Stimulated activated CD4-positive, alpha-beta T cell treated with anti-CD3 and anti-CD28 coated beads, Interleukin-4, amount 100 ng/mL, for 24 hours (primary cell): ENCODE results near the gene ZSWIM3.
"Not testable (repeated sequence)": the region's sequence is repeated elsewhere in the genome, so short reads cannot be mapped to it uniquely, and the experiment has no call there.

Experiments used
- DNase-seq: peaks from one replicate; pipeline ENCODE4 v3.0.0-alpha.2; 2020

Gene ZSWIM3

DNA sequence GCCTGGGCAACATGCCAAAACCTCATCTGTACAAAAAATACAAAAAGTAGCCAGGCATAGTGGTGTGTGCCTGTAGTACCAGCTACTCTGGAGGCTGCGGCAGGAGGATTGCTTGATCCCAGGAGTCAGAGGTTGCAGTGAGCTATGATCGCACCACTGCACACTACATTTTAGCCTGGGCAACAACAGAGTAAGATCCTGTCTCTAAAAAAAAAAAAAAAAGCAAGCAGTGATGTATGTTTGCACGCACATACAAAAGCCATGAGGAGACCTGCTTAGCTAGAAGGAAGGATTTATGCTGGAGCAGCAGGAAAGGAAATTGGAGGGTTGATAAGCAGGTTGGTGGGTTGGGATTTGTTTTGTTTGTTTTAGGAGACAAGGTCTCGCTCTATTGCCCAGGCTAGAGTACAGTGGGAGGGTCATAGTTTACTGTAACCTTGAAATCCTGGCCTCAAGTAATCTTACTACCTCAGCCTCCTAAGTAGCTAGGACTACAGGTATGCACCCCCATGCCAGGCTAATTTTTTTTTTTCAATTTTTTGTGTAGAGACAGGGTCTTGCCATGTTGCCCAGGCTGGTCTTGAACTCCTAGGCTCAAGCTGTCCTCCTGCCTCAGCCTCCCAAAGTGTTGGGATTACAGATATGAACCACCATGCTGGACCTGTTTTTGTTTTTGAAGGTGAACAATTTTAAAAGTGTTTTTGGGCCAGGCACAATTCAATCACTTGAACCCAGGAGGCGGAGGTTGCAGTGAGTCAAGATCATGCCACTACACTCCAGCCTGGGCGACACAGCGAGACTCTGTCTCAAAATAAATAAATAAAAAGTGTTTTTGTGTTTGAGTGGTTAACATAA lies 4.0 kb downstream of the ZSWIM3 start:
- no peak for DNase-seq

DNA sequence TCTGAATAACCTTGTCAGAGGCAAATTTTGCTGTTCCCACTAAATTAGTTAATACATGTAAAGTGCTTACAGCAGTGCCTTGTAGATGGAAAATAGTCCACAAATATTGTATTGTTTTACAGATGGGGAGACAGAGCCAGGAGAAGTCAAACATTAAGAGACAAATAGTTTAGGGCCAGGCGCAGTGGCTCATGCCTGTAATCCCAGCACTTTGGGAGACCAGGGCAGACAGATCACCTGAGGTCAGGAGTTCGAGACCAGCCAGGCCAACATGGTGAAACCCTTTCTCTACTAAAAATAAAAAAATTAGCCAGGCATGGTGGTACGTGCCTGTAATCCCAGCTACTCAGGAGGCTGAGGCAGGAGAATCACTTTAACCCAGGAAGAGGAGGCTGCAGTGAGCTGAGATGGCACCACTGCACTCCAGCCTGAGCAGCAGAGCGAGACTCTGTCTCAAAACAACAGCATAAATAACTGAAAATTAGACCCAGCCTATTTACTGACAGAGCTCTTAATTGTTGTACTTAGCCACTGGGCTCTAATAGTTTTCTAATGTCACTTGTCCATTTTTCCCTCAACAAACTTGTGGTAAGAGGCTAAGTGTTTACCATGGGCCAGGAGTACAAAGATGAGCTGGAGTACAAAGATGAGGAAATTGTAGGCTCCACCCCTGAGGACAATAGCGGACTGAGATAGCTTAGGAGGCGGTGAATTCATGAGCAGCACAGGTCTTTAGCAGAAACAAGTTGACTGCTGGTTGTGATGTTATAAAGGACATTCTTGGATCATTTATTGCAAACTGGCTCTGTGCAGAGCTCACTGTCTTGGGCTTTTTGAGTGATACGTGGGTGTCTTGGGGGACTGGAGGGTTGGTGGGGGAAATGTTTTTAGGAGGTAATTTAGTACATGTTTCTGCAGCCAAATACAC lies 6.4 kb downstream of the ZSWIM3 start:
- DNase-seq: no peak

DNA sequence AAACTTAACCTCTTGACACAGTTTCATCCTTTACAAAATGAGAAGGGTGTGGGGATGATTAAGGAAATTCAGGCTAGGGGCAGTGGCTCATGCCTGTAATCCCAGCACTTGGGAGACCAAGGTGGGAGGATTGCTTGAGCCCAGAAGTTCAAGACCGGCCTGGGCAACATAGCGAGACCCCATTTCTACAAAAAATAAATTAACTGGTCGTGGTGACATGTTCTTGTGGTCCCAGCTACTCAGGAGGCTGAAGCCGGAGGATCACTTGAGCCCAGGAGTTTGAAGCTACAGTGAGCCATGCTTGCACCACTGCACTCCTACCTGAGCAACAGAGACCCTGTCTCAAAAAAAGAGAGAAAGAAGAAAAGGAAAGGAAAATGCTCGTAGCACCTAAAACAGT lies 9.0 kb downstream of the ZSWIM3 start:
- no peak for DNase-seq

DNA sequence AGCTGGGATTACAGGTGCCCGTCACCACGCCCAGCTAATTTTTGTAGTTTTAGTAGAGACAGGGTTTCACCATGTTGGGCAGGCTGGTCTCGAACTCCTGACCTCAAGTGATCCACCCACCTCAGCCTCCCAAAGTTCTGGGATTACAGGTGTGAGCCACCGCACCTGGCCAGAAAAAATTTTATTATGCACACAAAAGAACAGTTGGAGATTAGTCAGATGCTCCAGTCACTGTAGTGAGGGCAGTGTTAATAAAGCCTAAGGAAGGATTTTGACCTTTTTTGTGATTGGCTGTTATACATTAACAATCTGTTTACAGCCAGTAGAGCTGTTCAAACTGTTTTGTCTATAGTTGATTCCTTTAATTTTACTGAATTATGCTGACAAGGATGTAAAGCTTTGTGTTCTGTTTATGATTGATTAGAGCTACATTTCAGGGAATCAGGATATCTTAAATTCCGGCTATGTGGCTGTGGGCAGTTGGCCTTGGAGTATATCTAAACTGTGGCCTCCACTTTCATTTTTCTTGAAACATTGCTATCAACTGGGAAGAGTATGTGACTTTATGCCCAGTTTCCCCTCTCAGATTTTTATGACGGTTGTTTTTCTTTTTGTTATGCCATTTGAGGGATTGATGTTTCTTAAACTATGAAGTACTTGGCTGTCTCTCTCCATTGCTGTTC lies 9.9 kb downstream of the ZSWIM3 start:
- no peak for DNase-seq

DNA sequence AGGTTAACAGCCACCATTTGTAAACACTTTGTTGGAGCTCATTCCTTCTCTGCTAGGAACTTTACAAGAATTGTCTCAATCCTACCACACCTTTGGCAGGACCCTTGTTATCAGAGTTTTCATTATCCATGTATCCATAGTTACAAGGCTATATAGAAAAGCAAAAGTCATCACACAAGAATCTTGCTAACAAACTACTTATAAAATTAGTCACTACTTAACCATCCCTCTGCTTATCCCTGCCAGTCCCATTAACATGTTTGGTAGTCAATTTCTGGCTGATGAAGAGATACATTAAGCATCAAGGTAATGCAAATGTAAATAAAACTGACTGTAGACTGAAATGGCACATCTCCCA lies 10.4 kb downstream of the ZSWIM3 start:
- no peak for DNase-seq

DNA sequence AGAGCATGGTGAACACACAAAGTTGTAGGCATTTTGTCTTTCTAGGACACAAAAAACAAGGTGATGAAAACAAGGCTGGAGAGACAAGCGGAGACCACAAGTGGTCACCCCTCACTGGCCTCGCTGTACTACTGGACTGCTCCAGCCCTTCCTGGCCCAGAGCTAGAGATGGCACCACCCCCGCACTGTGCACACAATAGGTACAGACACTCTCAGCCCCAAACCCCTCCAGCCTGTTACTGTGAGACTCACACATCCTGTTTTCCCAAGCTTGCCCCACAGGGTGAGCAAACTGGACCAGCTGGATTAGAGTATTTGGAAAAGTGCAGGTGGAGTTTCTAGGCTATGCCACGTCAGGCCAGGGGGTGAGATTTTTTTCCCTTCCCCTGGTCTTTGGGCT lies 15.2 kb downstream of the ZSWIM3 start:
- DNase-seq: no peak

DNA sequence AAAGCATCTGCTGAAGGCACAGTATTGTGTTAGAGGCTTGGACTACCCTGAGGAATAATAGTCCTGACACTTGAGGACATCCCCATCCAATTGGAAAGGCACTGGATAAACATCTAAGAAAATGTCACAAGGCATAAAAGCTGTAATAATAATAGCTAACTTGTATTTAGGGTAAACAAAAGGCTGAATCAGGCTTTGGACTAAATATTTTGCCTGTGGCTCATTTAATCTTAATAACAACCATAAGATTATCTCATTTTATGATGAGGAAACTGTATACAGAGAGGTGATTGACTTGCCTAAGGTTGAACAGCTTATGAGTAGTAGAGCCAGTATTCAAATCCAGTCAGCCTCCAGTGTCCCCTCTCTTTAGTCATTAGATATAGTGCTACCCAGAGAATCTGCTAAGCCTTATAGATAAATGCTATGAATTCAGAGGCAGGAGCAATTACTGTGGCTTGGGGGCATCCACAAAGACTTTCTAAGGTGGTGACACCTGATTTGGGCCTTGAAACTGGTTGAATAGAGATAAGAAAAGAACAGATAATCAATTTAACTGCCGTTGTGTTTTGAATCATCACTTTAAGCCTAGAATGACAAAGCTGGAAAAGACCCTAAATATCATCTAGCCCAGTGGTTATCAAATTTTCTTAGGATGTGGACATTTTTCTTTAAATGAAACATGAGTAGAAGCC lies 16.1 kb downstream of the ZSWIM3 start:
- DNase-seq: no peak

DNA sequence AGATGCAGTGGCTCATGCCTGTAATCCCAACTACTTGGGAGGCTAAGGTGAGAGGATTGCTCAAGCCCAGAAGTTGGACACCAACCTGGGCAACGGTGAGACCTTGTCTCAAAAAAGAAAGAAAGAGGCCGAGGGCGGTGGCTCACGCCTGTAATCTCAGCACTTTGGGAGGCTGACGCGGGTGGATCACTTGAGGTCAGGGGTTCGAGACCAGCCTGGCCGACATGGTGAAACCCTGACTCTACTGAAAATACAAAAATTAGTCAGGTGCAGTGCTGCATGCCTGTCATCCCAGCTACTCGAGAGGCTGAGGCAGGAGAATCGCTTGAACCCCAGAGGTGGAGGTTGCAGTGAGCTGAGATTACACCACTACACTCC lies 16.7 kb downstream of the ZSWIM3 start:
- not testable (repeated sequence) for DNase-seq

DNA sequence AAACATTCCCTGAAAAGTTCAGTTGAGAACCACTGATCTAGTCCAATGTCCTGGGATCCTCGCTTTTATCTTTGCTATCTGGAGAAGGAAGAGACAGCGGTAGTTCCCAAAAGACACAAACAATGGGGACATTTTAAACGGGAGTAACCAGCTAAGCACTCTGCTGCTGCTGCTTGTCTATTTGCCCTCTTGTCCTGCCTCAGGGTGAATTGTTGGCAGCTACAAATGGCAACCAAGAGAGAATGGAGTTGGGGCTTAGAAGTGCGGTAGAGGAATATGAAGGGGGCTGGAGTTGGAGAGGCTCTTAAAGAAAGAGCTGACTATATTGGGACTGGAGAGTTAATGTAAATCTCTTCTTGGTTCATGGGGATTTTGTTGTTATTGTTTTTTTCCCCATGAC lies 17.2 kb downstream of the ZSWIM3 start:
- no peak for DNase-seq

DNA sequence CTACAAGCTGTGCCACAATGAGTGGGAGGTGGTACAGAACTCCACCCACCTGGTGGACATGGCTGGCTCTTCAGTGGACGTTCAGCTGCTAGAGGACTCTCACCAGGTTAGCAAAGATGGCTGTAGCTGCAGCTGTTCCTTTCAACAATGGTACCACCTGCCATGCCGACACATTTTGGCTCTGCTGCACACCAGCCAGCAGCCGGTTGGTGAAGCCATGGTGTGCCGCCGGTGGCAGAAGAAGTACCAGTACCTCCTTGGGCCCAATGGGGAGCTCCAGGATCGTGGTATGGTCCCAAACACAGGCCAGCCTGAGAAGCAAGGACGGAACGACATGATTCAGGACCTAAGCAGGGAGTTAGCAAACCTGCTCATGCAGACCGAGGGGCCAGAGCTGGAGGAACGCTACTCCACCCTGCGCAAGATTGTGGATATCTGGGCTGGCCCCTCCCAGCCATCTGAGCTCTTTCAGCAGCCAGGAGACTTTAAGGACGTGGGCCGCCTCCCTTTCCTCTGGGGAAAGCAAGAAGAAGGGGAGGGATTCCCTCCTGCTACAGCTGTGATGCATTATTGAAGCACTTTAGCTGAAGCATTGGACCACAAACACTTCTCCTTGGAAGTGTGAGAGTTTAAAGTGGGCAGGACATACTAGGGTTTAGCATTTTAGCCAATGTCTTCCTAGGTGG lies 20.8 kb downstream of the ZSWIM3 start:
- DNase-seq: no peak

DNA sequence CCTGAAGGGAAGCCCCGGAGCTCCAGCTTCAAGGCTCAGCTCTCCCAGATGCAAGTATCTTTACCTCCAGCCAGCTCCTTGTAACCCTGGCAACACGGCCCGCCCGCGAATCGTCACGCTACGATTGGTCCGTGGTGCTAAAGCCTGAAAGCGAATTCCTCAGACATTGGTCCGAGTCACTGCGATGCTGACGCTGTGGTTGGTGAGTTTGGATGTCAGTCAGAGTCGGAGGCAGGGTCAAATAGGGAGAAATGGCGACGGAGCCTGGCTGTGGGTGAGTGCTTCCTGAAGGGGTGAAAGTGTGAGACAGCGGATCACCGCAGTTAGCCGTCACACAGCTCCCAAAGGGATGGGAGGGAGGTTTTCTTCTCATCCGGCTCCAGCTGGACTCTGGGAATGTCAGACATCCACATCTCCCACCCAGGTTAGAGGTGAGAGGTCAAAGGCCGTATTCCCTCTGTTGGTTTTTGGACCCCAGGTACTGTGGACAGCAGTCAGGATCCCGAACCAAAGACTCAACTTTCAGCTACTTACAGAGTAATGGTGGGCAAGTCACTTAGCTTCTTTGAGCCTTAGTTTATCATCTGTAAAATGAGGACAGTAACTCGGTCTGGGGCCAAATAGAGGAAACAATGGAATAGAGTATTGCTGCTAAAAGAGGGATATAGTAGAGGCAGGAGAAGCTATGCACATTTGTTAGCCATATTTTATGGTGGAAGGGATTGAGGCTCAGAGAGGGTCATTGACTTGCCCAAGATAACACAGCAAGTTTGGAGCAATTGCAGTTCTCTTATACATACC lies 23.8 kb downstream of the ZSWIM3 start, which contains the start of gene ZSWIM1:
TSS of gene ZSWIM1 (plus strand) at position 240 of the 801 bp plus-strand sequence. CDS start 1,366 bp downstream, outside the sequence.
- peak; percentile 99 for DNase-seq

DNA sequence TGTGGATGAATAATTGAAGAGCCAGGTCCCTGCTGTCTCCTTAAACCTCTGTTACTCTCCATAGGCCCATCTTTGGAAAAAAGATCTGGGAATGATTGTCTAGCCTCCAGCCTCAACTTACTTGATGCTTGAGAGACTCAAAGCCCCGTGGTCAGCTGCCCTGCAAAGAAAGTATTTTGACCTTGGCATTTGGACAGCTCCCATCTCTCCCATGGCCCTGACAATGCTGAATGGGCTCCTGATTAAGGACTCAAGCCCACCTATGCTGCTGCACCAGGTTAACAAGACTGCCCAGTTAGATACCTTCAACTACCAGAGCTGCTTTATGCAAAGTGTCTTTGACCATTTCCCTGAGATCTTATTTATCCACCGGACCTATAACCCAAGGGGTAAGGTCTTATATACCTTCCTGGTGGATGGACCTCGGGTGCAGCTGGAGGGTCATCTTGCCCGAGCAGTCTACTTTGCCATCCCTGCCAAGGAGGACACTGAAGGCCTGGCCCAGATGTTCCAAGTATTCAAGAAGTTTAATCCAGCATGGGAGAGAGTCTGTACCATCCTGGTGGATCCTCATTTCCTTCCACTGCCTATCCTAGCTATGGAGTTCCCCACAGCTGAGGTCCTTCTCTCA lies 25.2 kb downstream of the ZSWIM3 start:
- no peak for DNase-seq

DNA sequence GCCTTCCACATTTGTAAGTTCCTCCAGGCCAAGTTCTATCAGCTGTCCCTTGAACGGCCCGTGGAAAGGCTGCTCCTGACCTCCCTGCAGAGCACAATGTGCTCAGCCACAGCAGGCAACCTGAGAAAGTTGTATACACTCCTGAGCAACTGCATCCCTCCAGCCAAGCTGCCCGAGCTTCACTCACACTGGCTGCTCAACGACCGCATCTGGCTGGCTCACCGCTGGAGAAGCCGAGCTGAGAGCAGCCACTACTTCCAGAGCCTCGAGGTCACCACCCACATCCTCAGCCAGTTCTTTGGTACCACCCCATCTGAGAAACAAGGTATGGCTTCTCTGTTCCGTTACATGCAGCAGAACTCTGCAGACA lies 25.7 kb downstream of the ZSWIM3 start:
- DNase-seq: no peak

DNA sequence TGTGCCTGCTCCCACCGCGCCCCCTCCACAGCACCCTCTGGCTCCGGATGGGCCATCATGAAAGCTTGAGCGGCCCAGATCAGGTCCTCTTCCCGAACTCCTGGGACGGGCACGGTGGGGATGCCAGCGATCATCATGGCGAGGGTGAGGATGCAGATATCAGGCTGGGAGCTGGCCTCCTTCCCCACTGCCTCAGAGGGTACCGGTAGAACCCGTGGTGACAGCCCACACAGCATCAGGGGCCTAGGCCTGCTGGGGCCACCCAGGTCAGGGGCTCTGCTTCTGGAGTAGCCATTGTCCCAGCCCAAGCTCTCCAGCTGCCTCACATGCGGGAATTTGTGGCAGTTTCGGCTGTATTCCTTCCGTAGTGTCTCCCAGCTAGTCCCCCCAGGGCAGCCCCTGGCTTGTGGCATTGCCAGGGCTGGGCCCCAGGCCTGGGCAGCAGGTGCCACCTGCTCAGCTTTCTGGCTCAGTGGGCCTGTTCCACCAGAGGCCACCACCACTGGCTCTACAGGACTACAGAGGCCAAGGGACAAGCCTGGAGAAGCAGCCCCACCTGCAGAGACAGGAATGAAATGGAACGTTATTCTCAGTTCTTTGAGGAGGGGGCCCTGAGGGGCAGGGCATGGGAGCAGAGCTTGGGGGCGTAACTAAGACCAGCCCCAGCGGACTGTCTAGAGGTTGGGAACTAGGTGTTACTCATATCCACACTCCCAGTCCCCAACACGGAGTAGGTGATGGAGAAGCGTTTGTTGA lies 29.4 kb downstream of the ZSWIM3 start:
- no peak for DNase-seq

DNA sequence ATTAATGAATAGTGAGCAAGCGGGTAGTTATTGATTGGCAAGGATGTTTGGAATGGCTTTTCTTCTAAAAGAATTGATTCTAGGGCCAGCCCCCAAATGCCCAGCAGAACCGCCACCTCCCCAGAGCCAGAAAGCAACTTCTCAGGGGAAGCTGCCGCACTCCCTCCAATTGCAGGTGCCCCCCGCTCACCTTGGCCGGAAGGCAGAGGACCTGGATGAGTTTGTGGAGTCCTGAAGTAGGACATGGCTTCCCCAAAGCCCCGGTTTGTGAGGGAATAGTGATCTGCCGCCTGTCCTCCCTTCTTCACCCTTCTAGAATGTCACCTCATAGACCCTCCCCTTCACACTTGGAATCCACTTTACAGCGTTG lies 29.9 kb downstream of the ZSWIM3 start, which contains the start of gene SPATA25:
TSS of gene SPATA25 (minus strand) at position 277 of the 370 bp plus-strand sequence. CDS start at position 245, 32 bp downstream.
- DNase-seq: no peak

DNA sequence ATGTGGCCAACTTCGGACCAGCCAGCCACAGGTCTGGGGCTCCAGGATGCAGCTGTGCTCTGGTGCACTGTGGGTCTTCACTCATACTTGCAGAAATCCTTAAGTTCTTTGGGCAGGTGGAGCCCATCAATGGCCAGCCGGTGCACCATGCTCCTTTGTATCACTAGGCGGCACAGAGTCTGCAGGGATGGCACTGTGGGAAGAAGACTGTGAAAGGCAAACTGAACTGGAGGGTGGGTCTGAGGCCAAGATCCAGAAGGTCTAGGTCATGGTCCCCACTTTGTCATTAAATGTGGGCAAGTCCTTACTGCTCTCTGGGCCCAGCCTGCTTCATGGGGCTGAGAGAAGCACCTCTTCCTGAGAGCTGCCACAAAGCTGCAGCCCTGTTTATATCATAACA lies 31.3 kb downstream of the ZSWIM3 start:
- no peak for DNase-seq

DNA sequence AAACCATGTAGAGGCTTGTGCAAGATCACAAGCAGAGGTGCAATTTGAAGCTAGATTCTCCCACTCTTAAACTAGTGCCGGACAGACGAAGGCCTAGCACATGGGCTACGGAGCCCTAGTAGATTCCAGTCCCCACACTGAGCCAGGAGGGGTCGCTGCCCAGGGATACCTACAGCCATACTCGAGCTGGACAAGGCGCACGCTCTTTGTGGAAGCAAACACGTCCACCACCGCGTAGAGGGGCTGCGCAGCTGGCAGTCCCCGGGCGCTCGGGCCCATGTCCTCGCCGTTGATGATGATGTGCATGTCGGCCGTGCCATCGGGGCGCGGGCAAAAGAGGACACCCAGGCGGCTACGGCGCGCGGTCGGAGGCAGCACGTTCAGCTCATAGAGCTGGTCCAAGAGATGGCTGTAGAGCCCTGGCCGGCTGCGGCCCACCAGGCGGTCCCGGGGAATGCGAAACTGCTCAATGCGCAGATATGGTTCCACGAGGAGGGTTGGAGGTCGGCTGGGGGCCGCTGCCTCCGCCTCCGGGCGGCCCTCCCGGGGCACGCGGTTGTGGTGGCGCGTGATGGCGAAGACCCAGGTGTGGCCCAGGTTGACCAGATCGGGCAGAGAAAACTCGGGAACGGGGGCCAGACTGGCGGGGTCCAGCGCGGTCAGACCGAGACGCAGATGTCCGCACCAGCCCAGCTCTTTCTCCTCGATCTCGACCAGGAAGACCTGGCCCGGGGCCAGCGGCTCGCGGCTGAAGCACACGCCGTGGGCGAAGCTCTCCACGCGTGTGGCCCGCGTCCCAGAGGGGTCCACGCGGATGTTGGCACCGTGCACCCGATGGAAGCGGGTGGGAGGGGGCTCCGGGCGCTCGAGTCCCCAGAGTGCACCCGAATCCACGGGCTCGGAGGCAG lies 32.9 kb downstream of the ZSWIM3 start:
- DNase-seq: peak; percentile 45
